NCI-H1048 (cell line): ENCODE data around the gene DHRS7B.

Experiments used
- DNase-seq: peaks from one replicate; lab custom pipeline; 2025; lab: John Stamatoyannopoulos, UW

DHRS7B gene

DNA sequence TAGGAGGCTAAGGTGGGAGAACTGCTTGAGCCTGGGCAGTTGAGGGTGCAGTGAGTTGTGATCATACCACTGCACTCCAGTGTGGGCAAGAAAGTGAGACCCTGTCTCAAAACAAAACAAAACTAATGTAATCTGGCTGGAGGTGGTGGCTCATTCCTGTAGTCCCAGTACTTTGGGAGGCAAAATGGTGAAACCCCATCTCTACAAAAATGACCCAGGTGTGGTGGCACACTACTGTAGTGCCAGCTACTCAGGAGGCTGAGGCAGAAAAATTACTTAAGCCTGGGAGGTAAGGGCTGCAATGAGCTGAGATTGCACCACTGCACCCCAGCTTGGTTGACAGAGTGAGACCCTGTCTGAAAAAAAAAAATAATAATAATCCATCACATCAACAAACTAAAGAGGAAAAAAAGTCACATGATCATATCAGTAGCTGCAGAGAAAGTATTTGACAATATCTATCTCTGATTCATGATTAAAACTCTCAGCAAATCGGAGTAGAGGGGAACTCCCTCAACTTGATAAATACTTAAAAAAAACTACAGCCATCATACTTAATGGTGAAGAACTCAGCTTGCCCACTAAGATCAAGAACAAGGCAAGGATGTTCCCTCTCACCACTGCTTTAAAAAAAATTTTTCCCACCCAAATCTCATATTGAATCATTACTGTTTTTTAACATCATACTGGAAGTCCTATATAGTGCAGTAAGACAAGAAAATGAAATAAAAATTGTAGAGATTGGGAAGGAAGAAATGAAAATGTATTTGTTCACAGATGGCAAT lies 31.0 kb downstream of the DHRS7B start:
- DNase-seq = no peak

DNA sequence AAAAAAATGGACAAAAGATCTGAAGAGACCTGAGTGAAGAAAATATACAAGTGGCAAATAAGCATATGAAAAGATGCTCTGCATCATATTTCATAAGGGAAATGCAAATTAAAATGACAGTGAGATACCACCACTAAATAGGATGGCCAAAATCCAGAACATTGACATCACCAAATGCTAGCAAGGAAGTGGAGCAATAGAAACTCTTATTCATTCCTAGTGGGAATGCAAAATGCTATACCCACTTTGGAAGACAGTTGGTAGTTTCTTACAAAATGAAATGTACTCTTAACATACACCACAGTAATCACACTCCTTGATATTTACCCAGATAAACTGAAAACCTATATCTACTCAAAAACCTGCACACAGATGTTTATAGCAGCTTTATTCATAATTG lies 33.6 kb downstream of the DHRS7B start:
- no peak for DNase-seq

GRCh38 chr17:21161498-21162393 lies 35.0 kb downstream of the DHRS7B start:
- no peak for DNase-seq

DNA sequence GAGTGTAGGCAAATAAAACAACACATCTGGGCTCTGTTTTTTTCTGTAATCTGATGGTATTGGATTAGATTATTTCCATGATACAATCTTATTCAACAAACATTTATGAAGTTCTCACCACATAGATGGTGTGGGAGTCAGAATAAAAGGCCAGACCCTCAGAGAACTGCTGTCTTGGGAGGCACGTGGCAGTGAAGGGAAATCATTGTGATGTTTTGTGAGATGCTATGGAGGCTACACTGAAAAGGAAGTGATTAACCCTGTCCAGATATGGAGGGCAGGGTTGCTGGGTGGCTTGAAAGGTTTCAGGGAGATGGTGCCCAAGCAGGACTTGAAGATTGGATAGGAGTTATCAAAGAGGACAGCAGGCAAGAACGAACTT lies 35.6 kb downstream of the DHRS7B start:
- no peak for DNase-seq

GRCh38 chr17:21163101-21163500 lies 36.3 kb downstream of the DHRS7B start:
- DNase-seq = no peak

- DNase-seq = no peak
Observed at GRCh38 chr17:21164216-21164615, 37.5 kb downstream of the DHRS7B start.

DNA sequence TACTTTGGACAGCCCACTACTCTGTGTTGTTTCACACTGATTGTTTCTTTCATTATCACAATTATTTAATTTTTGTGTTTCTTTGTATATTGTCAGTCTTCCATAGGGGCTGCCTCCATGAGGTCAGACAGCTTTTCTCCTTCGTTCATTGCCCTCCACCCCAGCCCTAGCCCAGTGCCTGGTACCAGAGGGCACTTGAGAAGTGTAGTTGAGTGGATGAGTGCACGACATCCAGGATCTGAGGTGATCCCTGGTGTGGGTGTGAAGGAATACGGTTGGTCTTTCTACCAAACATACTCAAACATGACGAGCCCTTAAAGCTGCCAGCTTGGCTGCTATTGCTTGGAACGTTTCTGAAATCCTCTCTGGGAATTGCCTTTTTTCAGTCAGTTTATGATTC lies 37.9 kb downstream of the DHRS7B start:
- DNase-seq = no peak

DNA sequence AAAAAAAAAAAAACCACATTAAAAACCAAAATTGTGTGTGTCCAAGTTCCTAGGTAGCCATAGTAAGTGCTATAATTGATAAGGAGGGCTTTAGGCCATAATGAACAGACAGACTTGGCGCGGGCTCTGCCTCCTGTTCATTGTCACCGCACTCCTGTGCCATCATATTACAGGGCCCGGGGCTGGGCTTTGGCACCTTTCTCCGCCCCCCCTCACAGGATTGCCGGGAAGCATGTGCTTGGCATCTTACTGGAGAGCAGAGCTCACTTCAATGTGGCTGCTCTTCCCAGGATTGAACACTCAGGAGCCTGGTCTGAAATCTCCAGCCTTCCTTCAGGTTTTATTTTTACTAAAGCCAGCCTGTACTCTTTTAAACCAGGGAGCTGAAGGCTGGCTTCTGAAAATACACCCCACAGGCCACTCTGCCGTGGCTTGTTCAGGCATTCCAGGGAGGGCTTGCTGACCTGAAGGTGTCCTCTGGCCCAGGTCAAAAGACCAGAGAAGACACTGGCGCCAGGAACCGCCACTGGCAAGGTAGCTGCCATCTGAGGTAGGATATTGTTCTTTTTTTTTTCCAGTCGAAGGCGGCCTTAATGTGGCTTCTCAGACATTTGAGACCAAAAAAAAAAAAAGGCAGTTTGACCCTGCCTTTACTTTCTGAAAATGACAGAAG lies 39.3 kb downstream of the DHRS7B start:
- DNase-seq = no peak

DNA sequence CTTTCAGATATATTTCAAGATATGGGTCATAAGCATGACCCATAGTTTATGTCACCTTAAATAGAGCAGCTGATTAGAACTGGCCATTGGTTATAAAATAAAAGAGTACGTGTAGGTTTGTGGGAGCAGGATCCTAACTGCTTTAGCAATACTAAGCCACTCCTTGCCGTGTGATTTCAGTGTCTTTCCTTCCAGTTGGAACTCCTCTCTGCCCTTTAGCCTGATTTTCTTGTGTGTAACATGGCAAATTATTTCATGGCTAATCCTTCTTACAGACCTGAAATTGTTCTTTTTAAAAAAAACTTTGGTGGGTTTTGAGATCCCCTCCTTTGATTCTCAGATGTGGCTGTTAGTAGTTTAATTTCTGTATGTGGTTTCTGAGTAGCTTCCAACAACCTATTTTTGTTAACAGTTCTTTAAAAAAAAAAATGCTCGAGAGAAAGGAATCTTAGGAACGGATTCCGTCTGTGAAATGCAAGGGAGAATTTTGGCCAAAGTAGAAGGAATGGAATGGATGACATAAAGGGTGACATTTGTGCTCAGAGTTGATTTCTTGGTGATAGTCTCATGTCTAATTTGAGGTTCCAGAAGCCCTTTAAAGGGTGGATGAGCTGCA lies 39.9 kb downstream of the DHRS7B start:
- no peak for DNase-seq

DNA sequence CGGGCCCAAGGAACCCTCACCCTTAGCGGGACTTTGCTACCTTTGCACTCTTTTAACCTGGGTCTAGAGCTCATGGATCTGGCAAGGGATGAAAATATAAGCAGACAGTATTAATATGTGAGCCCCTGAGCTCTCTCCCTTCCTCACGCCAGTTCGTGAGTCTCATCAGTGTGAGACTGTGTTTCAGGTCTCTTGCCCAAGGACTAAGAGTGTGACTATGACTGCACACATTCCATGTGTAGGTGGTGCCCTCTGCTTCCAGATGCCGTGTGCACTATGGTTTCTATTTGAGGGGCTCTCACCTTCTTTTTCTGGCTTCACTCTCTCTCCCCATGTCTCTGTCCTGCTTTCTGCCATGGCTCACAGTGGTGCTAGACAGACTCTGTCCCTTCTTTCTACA lies 40.5 kb downstream of the DHRS7B start:
- no peak for DNase-seq

DNA sequence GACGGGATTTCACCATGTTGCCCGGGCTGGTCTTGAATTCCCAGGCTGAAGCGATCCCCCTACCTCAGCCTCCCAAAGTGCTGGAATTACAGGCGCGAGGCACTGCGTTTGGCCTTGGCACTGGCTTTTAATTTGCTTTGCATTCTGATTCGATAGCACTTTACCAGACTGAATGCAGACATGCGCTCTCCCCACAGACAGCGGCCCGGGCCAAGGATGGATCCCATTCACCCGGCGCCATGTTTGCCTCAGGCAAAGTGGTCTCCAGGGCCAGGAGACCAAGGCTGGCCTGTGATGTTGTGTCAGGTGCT lies 41.7 kb downstream of the DHRS7B start:
- DNase-seq = no peak

DNA sequence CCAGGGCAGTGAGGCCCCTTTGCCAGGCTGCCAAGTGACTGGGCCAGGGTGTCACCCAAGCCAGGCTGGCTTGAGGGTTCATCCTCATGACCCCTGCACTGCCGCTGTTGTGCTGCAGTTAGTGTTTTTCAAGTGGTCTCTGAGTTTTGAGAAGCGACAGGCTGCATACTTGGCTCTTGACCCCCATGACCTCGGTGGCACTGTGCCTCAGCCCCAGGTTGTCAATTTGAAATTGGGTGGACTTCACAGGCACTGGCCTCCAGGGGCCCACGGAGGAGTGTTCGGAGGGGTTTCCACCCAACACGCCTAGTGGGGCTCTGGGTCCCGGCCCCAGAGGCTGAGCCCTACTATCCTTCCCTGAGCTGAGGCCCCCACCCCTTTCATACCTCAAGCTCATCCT lies 42.7 kb downstream of the DHRS7B start:
- no peak for DNase-seq

DNA sequence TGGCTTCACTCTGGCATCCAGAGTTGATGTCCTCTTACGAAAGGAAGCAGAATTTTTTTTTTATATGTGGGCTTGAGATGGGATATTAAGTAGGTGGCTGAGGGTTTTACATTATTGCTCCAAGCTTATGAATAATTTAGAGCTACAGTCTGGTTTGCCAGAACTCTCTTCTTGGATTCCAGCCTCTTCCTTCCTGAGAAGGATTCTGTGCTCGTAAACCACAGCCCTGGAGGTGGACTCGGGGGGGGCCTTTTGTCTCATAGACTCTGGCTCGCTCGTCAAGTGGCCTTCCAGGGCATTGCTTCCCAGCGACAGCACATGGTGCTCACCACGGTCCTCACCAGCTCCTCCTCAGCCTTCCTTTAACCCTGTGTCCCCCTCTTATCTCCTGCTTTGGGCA lies 44.0 kb downstream of the DHRS7B start:
- no peak for DNase-seq

DNA sequence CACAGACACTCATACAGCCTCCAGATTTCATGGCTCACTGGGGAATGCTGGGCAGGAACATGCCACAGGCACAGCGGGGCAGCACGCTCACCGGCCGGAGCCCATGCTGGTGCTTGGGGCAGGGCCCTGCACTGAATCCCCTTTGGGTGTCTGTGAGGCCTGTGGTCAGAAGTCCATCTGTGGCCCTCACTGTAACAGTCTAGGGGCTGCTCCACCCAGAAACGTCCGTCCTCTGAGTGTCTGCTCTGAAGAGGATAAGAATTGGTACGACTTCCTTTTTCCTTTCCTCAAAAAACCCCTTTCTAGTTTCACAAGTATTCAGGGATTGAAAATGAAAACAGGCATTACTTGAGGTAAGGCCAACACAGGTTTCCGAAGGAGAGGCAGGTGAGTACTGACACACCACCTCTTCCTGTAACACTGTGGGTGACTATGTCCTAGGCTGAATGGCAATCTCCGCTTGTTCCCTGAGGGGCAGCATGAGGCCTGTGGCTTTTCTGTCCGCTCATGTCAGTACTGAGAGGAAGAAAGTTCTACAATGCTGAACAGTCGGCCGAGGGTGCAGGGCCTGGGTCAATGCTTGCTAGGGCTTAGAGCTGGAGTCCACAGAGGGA lies 44.7 kb downstream of the DHRS7B start:
- no peak for DNase-seq

GRCh38 chr17:21171970-21172510 lies 45.3 kb downstream of the DHRS7B start:
- DNase-seq = no peak

DNA sequence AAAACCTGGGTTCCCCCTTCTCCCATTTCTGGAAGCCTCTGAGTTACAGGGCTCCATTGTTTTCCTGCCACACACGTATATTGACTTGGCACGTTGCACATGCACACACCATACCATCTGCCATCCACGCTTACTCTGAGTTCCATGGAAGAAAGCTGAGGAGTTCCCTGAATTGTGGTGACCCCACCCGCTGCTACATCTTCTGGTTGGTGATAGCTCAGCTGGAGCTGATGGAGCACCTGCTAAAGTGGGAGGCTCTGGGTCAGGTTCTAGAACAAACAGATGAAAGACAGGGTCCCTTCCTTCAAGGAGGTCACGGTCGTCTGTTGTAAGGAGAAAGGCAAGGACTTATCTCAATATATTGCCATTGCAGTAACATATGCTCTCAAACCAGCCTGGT lies 46.1 kb downstream of the DHRS7B start:
- DNase-seq = no peak

GRCh38 chr17:21173543-21173942 lies 46.8 kb downstream of the DHRS7B start:
- DNase-seq = no peak

- no peak for DNase-seq
Observed at GRCh38 chr17:21174186-21174585, 47.4 kb downstream of the DHRS7B start.

DNA sequence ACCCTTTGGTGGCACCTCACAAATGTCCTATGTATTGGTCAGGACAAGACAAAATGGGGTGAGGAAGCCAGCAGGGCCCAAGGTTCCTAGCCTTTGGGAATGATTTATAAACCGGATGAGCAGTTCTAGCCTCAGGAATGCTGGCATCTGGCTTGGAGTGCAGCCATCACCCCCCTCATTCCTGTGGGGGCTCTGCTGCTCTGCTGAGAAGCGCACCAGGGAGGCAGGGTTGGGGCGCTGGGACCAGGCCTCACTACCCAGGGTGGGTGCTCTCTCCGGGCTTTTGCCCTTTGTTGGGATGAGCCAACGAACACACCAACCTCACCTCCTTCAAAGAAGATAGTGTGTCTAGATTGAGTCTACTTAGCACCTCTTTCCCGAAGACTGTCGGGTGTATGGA lies 47.9 kb downstream of the DHRS7B start:
- DNase-seq = no peak

- no peak for DNase-seq
Observed at GRCh38 chr17:21176773-21177395, 50.1 kb downstream of the DHRS7B start.

GRCh38 chr17:21177401-21177800 lies 50.6 kb downstream of the DHRS7B start:
- DNase-seq = no peak
